ENCODE results near the gene ARHGEF1. TPM values are rescaled to one million over a fixed set of nuclear protein-coding genes. Genes with fewer than 3 reads are reported as not detected.

ARHGEF1 gene
- total RNA-seq, 5 donors from 2014 or later (not counting 1 experiment from before 2014, with no cell fraction given): 1,130 to 1,360 (median 1,288) TPM

DNA sequence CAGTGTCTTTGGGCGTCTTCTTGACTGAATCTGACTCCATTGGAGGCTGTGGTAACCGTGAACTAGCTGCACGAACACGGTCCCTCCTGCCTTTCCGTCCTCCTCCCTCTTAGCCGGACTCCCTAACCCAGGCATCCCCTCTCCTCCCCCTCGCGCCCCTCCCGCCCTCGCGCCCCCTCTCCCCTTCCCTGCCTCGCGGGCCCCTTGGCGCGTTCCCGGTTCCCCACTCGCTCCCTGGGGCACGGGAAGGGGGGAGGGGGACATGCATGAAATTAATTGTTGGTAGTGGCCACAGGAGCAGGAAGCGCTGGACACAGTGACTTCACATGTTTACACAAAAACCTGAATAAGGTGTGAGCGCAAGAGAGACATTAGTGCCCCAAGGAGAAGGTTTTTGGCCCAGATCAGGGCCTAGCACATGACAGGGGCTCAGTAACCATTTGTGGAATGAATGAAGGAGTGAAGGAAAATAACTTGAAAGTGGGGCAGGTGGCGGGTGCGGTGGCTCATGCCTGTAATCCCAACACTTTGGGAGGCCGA, 37.9 kb upstream of the ARHGEF1 start:
- Histone ChIP-seq H3K27me3 (replicated peaks in 1 of 2; ENCODE audit: control insufficient read depth in 2 of 2, extremely low read depth in 1 of 2, insufficient read depth in 2 of 2, low read length in 1 of 2) (peaks cover 0 to 12% of the 10 kb centered on the region in 2 experiments), H3K4me3 (ENCODE audit: control insufficient read depth in 1 of 2, extremely low read depth in 1 of 2, low read length in 1 of 2) (no peak overlapping the region), H3K9me3 (no peaks in the 10 kb centered on the region), H3K27ac (ENCODE audit: low read length) (no peak overlapping the region), H3K36me3 (ENCODE audit: control insufficient read depth in 2 of 2, extremely low read depth in 1 of 2, insufficient read depth in 1 of 2, low read length in 1 of 2) (no peaks in the 10 kb centered on the region), H3K4me1 (ENCODE audit: control insufficient read depth in 1 of 2, extremely low read depth in 1 of 2, insufficient read depth in 2 of 2, low read length in 2 of 2) (no peaks in the 10 kb centered on the region)
- Mint-ChIP-seq H3K36me3 (no peaks in the 10 kb centered on the region), H3K27ac (no peak overlapping the region), H3K4me1 (no peaks in the 10 kb centered on the region), H3K9me3 (peaks cover 0 to 4% (median 0%) of the 10 kb centered on the region in 3 donors), H3K27me3 (no peaks in the 10 kb centered on the region), H3K4me3 (no peak overlapping the region)
- 99% methylated on average over 10 of the region's 23 CpGs for WGBS (ENCODE audit: insufficient coverage)
- ChIA-PET POLR2A (no interaction called here), CTCF (no interaction called here)
- ATAC-seq (replicated peaks in 1 of 4) (no peak), DNase-seq (no peak)

DNA sequence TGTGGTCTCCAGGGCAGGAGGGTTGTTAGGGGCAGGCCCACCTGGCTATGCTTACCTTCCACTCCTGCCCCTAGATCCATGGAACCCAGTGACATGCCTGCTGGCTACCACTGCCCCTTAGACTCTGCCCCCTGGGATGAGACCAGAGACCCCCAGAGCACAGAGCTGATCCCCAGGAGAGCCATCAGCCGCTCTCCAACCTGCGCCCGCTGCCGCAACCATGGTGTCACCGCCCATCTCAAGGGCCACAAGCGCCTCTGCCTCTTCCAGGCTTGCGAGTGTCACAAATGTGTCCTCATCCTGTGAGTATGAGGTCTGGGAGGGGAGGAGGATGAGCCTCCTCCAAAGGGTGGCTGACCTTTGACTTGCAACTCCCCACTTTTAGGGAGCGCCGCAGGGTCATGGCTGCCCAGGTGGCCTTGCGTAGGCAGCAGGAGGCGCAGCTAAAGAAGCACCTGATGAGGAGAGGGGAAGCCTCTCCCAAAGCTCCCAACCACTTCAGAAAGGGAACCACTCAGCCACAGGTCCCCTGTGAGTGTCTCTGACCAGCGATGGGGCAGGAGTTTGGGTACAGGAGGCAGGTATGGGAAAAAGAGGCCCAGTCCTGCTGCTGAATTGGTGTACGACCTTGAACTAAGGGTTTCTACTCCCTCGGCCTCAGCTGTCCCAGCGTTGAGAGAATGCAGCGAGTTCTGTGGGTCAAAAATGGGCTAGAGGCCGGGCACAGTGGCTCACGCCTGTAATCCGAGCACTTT, 35.5 kb upstream of the ARHGEF1 start:
- H3K27ac Mint-ChIP-seq: no peak overlapping the region
- ChIA-PET CTCF (no interaction called here), POLR2A (no interaction called here)
- peaks cover 0 to 4% (median 0%) of the 10 kb centered on the region in 3 donors for H3K9me3 Mint-ChIP-seq
- H3K4me1 Mint-ChIP-seq: no peaks in the 10 kb centered on the region
- no peaks in the 10 kb centered on the region for H3K4me1 ChIP-seq (ENCODE audit: control insufficient read depth in 1 of 2, extremely low read depth in 1 of 2, insufficient read depth in 2 of 2, low read length in 2 of 2)
- no peak for ATAC-seq (replicated peaks in 1 of 4)
- H3K4me3 Mint-ChIP-seq: no peak overlapping the region
- WGBS (ENCODE audit: insufficient coverage): 82% methylated on average over 13 of the region's 19 CpGs
- peaks cover 0 to 11% of the 10 kb centered on the region in 2 experiments for H3K27me3 ChIP-seq (replicated peaks in 1 of 2; ENCODE audit: control insufficient read depth in 2 of 2, extremely low read depth in 1 of 2, insufficient read depth in 2 of 2, low read length in 1 of 2)
- H3K27me3 Mint-ChIP-seq: no peaks in the 10 kb centered on the region
- no peaks in the 10 kb centered on the region for H3K36me3 Mint-ChIP-seq
- H3K27ac ChIP-seq (ENCODE audit: low read length): no peak overlapping the region
- no peak overlapping the region for H3K4me3 ChIP-seq (ENCODE audit: control insufficient read depth in 1 of 2, extremely low read depth in 1 of 2, low read length in 1 of 2)
- no peaks in the 10 kb centered on the region for H3K36me3 ChIP-seq (ENCODE audit: control insufficient read depth in 2 of 2, extremely low read depth in 1 of 2, insufficient read depth in 1 of 2, low read length in 1 of 2)
- H3K9me3 ChIP-seq: no peaks in the 10 kb centered on the region
- DNase-seq: no peak

DNA sequence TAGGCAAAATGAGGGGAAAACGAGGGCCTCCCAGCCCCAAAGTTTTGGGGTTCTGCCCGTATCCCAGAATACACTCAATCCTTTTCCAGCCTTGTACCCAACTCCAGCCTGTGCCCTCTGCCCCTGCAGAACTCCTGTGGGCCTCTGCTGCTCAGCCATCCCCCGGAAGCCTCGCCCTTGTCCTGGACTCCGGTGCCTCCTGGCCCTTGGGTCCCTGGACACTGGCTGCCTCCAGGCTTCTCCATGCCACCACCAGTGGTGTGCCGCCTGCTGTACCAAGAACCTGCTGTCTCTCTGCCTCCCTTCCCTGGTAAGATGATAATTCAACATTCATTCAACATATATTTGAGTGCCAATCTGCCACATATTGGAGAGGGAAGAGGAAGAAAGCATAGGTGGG, 34.3 kb upstream of the ARHGEF1 start:
- POLR2A ChIA-PET: interaction anchor here in 1 of 2 donors (0.6 kb wide), 1 partner anchor 47 kb away, joined by 3 read pairs; no protein-coding TSS in a partner anchor
- CTCF ChIA-PET: interaction anchor here in 1 of 2 donors (0.6 kb wide), 1 partner anchor 77 kb away, joined by 3 read pairs; no protein-coding TSS in a partner anchor
- Histone ChIP-seq H3K27me3 (replicated peaks in 1 of 2; ENCODE audit: control insufficient read depth in 2 of 2, extremely low read depth in 1 of 2, insufficient read depth in 2 of 2, low read length in 1 of 2) (peaks cover 0 to 11% of the 10 kb centered on the region in 2 experiments), H3K4me3 (ENCODE audit: control insufficient read depth in 1 of 2, extremely low read depth in 1 of 2, low read length in 1 of 2) (no peak overlapping the region), H3K9me3 (no peaks in the 10 kb centered on the region), H3K36me3 (ENCODE audit: control insufficient read depth in 2 of 2, extremely low read depth in 1 of 2, insufficient read depth in 1 of 2, low read length in 1 of 2) (no peaks in the 10 kb centered on the region), H3K4me1 (ENCODE audit: control insufficient read depth in 1 of 2, extremely low read depth in 1 of 2, insufficient read depth in 2 of 2, low read length in 2 of 2) (no peaks in the 10 kb centered on the region), H3K27ac (ENCODE audit: low read length) (no peak overlapping the region)
- Mint-ChIP-seq H3K27me3 (peaks cover 1 to 2% of the 10 kb centered on the region in 2 donors), H3K4me3 (no peak overlapping the region), H3K27ac (no peak overlapping the region), H3K9me3 (peaks cover 0 to 2% (median 0%) of the 10 kb centered on the region in 3 donors), H3K36me3 (no peaks in the 10 kb centered on the region), H3K4me1 (no peaks in the 10 kb centered on the region)
- no peak for ATAC-seq (replicated peaks in 1 of 4)
- 84% methylated on average over 5 of the region's 6 CpGs for WGBS (ENCODE audit: insufficient coverage)
- no peak for DNase-seq

DNA sequence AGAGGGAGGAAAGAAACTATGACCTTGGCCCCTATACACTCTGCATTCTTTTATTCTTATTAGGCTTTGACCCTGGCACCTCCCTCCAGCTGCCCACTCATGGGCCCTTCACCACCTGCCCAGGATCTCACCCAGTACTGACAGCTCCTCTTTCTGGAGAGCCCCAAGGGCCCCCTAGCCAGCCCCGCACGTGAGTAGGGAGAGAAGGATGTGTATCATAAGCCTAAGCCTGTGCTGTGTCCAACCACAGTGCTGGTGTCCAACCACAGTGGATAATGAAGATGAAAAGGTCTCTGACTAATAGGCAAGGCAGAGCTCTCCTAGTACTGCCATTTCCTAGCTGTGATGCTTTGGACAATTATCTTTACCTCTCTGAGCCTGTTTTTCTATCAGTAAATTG, 33.9 kb upstream of the ARHGEF1 start:
- no peak overlapping the region for H3K27ac ChIP-seq (ENCODE audit: low read length)
- no peaks in the 10 kb centered on the region for H3K4me1 ChIP-seq (ENCODE audit: control insufficient read depth in 1 of 2, extremely low read depth in 1 of 2, insufficient read depth in 2 of 2, low read length in 2 of 2)
- Mint-ChIP-seq H3K27ac (no peak overlapping the region), H3K4me1 (no peaks in the 10 kb centered on the region), H3K9me3 (no peaks in the 10 kb centered on the region), H3K27me3 (peaks cover 2 to 3% of the 10 kb centered on the region in 2 donors), H3K36me3 (no peaks in the 10 kb centered on the region), H3K4me3 (no peak overlapping the region)
- no peaks in the 10 kb centered on the region for H3K9me3 ChIP-seq
- DNase-seq (no peak), ATAC-seq (replicated peaks in 1 of 4) (no peak)
- no peaks in the 10 kb centered on the region for H3K36me3 ChIP-seq (ENCODE audit: control insufficient read depth in 2 of 2, extremely low read depth in 1 of 2, insufficient read depth in 1 of 2, low read length in 1 of 2)
- H3K27me3 ChIP-seq (replicated peaks in 1 of 2; ENCODE audit: control insufficient read depth in 2 of 2, extremely low read depth in 1 of 2, insufficient read depth in 2 of 2, low read length in 1 of 2): peaks cover 0 to 11% of the 10 kb centered on the region in 2 experiments
- WGBS (ENCODE audit: insufficient coverage): no CpG with 5 or more reads among the region's 2 CpGs
- no peak overlapping the region for H3K4me3 ChIP-seq (ENCODE audit: control insufficient read depth in 1 of 2, extremely low read depth in 1 of 2, low read length in 1 of 2)
- ChIA-PET CTCF (interaction anchor here in 1 of 2 donors (0.6 kb wide), 2 partner anchors 77 to 1152 kb away, joined by 3 to 6 read pairs; no protein-coding TSS in a partner anchor), POLR2A (no interaction called here)

DNA sequence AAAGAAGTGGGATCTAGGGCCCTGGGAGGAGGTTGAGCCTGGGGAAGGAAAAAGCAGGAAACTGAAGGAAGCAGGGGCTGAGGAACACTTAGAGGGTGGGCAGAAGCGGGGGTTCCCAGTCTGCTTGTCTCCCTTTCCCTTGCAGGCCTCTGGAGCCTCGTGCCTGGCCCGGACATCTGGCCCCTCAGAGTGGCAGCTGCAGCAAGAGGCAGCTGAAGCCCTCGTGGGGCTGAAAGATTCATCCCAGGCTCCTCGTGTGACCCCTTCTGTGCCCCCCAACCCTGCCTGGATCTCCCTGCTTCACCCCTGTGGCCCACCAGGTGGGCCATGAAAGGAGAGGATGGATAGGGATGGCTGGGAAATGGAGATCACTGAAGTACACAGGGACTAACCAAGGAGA, 32.6 kb upstream of the ARHGEF1 start:
- Mint-ChIP-seq H3K27me3 (peaks cover 2 to 3% of the 10 kb centered on the region in 2 donors), H3K36me3 (no peaks in the 10 kb centered on the region), H3K4me1 (no peaks in the 10 kb centered on the region), H3K27ac (no peak overlapping the region), H3K4me3 (no peak overlapping the region), H3K9me3 (no peaks in the 10 kb centered on the region)
- no peak for ATAC-seq (replicated peaks in 1 of 4)
- Histone ChIP-seq H3K4me1 (ENCODE audit: control insufficient read depth in 1 of 2, extremely low read depth in 1 of 2, insufficient read depth in 2 of 2, low read length in 2 of 2) (no peaks in the 10 kb centered on the region), H3K4me3 (ENCODE audit: control insufficient read depth in 1 of 2, extremely low read depth in 1 of 2, low read length in 1 of 2) (no peak overlapping the region), H3K9me3 (no peaks in the 10 kb centered on the region), H3K27ac (ENCODE audit: low read length) (no peak overlapping the region), H3K36me3 (ENCODE audit: control insufficient read depth in 2 of 2, extremely low read depth in 1 of 2, insufficient read depth in 1 of 2, low read length in 1 of 2) (no peaks in the 10 kb centered on the region), H3K27me3 (replicated peaks in 1 of 2; ENCODE audit: control insufficient read depth in 2 of 2, extremely low read depth in 1 of 2, insufficient read depth in 2 of 2, low read length in 1 of 2) (peaks cover 0 to 8% of the 10 kb centered on the region in 2 experiments)
- 70% methylated on average over 4 of the region's 5 CpGs for WGBS (ENCODE audit: insufficient coverage)
- POLR2A ChIA-PET: no interaction called here
- DNase-seq: no peak
- CTCF ChIA-PET: no interaction called here

DNA sequence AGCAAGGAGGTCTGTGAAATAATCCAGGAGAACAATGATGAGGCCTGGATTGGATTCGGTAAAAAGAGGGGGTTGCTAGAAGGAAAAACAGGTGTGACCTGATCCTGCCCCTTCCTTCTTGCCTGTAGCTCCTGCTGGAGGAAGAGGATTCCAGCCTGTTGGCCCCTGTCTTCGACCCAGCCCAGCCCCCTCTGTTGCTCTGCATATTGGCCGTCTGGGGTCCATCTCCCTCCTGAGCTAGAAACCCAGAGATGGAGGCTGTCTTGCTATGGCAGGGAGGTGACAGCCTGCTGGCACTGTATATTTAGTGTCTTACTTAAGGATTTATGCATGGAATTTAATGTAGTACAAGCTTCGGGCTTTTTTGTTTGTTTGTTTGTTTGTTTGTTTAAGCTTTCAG, 31.5 kb upstream of the ARHGEF1 start:
- no peaks in the 10 kb centered on the region for H3K36me3 ChIP-seq (ENCODE audit: control insufficient read depth in 2 of 2, extremely low read depth in 1 of 2, insufficient read depth in 1 of 2, low read length in 1 of 2)
- ATAC-seq (replicated peaks in 1 of 4): no peak
- peaks cover 0 to 8% of the 10 kb centered on the region in 2 experiments for H3K27me3 ChIP-seq (replicated peaks in 1 of 2; ENCODE audit: control insufficient read depth in 2 of 2, extremely low read depth in 1 of 2, insufficient read depth in 2 of 2, low read length in 1 of 2)
- H3K4me3 ChIP-seq (ENCODE audit: control insufficient read depth in 1 of 2, extremely low read depth in 1 of 2, low read length in 1 of 2): no peak overlapping the region
- WGBS (ENCODE audit: insufficient coverage): 100% methylated on average over 2 of the region's 4 CpGs
- POLR2A ChIA-PET: no interaction called here
- no peak overlapping the region for H3K27ac Mint-ChIP-seq
- H3K4me1 ChIP-seq (ENCODE audit: control insufficient read depth in 1 of 2, extremely low read depth in 1 of 2, insufficient read depth in 2 of 2, low read length in 2 of 2): no peaks in the 10 kb centered on the region
- H3K9me3 ChIP-seq: no peaks in the 10 kb centered on the region
- CTCF ChIA-PET: interaction anchor here in 1 of 2 donors (1.0 kb wide), 1 partner anchor 17 kb away, joined by 4 read pairs; no protein-coding TSS in a partner anchor
- H3K36me3 Mint-ChIP-seq: no peaks in the 10 kb centered on the region
- H3K4me1 Mint-ChIP-seq: no peaks in the 10 kb centered on the region
- H3K27ac ChIP-seq (ENCODE audit: low read length): no peak overlapping the region
- DNase-seq: no peak
- no peaks in the 10 kb centered on the region for H3K9me3 Mint-ChIP-seq
- peaks cover 2 to 3% of the 10 kb centered on the region in 2 donors for H3K27me3 Mint-ChIP-seq
- no peak overlapping the region for H3K4me3 Mint-ChIP-seq
